Measurements from ENCODE around the gene HNRNPLL.

Gene HNRNPLL

DNA sequence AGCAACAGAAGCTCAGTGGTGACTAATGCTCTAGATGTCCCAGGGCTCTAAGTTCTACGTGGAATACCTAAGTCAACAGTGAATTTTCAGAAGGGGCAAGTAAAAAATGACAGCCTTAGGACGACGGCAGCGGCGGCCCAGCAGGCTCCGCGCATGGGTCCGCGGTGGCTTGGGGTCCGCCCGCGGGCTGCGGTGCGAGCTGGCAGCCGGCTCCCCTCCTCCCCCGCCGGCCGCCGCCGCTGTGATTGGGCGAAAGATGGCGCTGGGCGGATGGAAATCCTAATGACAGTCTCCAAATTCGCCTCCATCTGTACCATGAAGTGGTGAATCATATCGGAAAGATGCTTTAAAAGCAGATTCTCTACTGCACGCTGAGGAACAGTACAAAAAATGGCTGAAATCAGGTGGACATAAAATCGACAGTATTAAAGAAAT, 74.7 kb downstream of the HNRNPLL start:
- DNase-seq (ENCODE audit: low read depth in 2 of 2) = peak; percentile 57 to 59

DNA sequence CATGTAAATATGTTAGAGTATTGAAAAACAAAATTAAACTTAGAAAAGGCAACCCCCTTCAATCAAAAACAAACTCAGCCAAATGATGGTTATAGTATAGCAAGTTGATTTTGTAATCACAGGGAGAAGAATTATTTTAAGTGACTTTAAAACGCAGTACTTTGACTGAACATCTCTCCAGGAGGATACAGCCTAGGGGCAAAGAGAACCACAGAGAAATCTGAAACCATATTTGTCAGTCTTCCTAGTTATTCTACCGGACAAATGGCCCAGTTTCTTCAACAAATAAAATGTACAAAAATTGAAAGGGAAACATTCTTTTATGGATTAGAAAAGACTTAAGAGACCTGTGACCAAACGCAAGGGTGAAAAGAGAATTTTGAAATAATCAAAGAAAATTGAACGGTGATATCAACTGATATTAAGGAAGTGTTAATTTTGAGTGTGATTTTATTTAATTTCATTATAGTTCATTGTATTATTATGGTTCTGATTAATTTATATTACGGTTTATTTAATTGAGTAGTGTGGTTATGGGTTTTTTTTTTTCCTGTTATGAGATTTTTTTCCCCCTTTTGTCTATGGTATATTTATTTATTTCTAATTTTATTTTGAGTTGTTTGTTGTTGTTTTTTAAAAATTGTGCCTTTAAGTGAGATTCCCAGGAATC, 75.3 kb downstream of the HNRNPLL start:
- no peak for DNase-seq (ENCODE audit: low read depth in 2 of 2)

DNA sequence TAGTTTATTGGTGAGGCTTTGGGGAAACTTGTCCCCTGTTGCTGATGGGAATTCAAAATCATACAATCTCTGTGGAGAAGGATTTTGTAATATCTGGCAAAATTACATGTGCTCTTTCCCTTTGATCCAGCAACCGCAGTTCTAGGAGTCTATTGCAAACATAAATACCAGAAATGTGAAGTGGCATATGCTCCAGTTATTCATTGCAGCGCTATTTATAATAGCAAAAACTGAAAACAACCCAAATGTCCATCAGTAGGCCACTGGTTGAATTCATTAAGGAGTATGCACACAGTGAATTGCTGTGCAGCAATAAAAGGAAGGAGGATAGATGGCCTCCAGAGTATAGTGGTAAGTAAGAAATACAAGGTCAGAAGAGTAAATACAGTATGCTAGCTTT, 76.5 kb downstream of the HNRNPLL start:
- DNase-seq (ENCODE audit: low read depth in 2 of 2) = no peak

DNA sequence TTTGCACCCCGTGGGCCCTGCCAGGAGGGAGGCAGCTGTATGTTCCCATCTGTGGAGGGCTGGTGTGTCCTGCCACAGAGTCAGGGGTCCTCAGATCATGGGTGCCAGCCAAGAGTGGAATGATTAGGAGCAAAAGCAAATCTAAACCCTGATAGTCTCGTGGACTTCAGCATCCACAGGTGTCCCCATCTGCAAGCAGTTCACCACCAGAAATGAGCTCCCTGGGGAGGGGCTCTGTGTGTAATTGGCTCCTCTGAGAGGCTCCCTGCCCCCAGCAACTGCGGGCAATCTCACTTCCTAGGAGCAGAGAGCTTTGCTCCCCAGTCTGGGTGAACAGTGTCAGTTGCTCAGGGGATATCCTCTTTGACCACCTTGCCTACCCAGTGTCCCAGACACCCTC, 78.1 kb downstream of the HNRNPLL start:
- no peak for DNase-seq (ENCODE audit: low read depth in 2 of 2)

DNA sequence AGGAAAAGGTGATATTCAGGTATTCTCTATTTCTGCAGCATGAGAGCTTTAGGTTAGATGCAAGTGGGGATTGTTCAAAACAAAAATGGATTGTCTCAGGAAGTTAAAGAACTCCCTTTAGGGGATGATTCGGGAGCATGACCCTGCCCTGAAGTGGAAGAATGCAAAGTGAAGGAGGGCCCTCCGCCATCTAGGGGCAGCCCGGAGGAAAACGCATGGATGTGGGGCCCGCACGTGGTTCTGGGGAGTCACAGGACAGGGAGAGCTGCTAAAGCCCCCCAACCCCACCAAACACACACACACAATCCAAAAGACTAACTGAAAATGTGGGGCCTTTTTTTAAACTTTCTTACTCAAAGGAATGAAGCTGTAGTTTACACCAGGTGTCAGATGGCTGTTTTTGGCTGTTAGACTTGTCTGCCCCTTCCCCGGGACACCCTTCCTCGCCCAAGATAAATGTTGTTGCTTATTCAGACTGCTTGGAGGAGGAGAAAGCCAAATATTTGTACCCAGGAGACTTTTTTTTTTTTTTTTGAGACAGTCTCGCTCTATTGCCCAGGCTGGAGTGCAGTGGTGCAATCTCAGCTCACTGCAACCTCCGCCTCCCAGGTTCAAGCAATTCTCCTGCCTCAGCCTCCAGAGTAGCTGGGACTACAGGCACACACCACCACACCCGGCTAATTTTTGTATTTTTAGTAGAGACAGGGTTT, 78.8 kb downstream of the HNRNPLL start:
- DNase-seq (ENCODE audit: low read depth in 2 of 2) = no peak

DNA sequence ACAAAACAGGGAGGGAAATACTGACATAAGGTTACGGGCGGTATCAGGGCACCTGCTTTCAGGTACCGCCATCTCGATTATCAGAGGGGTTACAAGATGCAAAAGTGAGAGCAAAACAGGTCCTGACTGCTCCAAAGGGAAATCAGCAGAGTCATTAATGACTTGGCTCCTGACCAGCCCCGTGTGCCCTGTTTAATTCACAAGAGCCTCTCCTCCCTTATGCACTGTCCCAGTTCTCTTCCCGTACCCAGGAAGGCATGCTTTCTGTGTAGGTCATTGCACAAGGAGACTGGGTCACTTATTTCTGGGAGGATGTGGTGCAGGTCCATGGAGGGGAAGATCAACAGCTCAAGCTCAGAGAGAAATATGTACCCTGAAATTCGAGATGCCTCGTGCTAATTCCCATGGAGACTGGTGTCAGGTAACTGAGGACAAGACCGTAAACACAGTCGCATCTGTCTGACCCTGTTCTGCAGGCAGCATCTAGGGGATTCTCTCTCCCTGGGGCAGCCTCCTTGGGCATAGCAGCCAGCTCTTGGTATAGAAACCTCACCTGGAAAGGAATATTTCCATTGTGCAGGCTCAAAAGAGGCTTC, 79.9 kb downstream of the HNRNPLL start:
- DNase-seq (ENCODE audit: low read depth in 2 of 2) = no peak

DNA sequence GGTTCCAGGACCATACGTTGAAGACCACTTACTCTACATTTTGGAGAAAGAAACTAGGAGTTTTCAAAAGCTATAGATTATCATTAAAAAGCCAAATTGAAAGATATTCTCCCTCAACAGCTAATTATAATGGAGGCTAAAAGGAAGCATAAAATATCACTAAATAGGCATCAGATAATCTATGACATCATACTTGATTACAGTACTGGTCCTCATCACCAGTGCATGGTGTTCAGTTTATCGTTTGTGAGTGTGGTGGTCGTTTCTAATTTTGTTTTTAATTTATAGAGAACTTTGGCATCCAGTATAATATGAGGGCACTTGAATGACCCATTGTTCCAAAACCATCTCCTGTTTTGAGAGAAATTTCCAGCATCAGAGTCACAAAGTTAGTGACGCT, 80.9 kb downstream of the HNRNPLL start:
- DNase-seq (ENCODE audit: low read depth in 2 of 2) = no peak

DNA sequence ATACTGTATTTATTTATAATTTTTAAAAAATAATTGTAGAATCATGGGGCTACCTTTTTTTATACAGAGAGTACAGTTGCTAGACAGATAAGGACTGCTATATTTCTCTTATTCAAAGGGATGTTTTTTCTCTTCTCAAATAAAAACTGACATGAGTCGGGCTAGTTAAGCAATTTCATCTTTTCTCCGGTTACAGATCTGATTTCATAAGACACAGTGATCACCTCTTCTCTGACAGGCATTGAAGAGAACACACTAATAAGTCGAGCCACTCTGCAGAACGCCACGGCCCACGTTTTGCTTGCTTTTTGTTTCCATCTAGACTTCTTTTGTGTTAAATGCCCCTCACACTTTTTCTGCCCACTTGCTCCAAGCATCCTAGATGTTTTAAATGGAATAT, 85.4 kb downstream of the HNRNPLL start:
- DNase-seq (ENCODE audit: low read depth in 2 of 2) = no peak

DNA sequence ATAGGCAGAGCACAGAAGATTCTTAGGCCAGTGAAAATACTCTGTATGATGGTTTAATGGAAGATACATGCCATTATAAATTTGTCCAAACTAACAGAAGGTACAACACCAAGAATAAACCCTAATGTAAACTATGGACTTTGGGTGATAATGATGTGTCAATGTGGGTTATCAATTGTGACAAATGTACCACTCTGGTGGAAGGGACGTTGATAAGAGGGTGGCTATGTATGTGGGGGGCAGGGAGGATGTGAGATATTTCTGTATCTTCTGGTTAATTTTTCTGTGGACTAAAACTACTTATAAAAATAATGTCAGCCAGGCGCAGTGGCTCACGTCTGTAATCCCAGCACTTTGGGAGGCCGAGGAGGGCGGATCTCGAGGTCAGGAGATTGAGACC, 86.2 kb downstream of the HNRNPLL start:
- DNase-seq (ENCODE audit: low read depth in 2 of 2) = no peak

DNA sequence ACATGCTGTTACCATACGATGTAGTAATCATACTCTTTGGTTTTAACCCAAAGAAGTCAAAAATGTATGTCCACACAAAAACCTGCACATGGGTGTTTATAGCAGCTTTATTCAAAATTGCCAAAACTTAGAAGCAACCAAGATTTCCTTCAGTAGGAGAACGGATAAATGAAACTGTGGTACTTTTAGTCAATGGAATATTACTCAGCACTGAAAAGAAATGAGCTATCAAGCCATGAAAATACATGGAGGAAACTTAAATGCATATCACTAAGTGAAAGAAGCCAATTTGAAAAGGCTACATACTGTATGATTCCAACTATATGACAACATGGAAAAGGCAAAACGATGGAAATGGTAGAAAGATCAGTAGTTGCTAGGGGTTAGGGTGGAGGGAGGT, 86.6 kb downstream of the HNRNPLL start:
- DNase-seq (ENCODE audit: low read depth in 2 of 2) = no peak

DNA sequence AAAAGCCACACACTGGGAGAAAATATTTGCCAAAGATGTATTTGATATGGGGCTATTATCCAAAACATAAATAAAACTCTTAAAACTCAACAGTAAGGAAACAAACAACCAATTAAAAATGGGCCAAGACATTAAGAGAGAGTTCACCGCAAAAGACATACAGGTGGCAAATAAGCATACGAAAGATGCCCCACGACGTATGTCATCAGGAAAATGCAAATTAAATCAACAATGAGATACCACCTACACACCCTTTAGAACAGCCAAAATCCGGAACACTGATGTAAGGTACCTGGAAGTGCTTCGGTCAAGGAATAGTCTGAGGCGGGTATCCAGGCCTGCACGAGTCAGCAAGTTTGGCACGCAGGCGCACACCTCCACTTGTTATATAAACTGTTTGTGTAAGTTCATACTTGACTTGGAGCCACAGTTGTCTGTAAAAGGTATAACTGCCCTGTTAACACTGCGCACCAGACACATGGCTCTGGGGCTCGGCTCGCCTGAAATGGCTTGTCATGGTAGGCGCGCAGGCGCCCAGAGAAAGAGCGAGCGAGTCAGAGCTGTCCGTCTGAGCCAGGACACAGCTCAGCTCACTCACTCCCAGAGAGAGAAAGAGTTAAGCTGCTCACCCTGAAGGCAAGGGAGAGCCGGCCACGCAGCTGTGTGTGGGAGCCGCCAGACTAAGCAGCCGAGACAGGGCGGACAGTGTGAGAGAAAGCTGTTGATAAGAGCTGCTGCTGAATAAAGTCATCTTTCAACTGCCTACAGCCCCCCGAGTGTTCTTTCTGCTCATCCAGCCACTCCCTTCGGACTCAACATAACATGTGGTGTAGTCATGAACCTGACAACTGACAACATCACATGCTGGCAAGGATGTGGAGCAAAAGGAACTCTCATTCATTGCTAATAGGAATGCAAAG, 87.3 kb downstream of the HNRNPLL start:
- DNase-seq (ENCODE audit: low read depth in 2 of 2) = no peak

DNA sequence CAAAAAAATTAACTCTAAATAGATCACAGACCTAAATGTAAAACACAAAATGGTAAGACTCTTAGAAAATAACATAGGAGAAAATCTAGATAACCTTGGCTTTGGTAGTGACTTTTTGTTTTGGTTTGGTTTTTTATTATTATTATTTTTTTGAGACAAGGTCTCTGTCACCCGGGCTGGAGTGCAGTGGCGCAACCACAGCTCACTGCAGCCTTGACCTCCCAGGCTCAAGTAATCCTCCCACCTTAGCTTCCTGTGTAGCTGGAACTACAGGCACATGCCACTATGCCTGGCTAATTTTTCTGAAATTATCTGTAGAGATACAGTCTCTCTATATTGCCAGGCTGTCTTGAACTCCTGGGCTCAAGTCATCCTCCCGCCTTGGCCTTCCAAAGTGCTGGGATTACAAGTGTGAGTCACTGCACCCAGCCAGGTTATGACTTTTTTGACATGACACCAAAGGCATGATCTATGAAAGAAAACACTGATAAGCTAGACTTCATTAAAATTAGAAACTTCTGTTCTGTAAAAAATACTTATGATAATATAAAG, 88.0 kb downstream of the HNRNPLL start:
- no peak for DNase-seq (ENCODE audit: low read depth in 2 of 2)

DNA sequence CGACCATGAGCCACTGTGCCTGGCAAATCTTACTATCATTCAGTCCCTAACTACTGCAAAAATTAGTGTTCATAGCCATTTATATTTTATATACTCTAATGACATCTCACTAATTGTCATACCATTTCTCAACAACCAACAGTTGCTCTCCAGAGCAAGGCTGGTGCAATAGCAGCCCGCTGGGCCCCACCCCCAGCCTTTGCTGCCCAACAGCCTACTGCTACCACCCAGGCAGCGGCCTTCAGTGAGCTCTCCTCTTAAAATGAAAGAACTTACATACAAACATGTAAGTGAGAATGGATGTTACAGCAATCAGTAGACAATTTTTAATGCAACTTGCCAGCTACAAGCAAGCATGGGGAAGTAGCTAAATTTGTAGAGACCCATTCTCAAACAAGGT, 90.5 kb downstream of the HNRNPLL start:
- DNase-seq (ENCODE audit: low read depth in 2 of 2) = no peak
